NCI-H1694 treated with DMSO at 0.1 percent for 48 hours (cell line): ENCODE data around the gene CYP1A2.
"Not testable (repeated sequence)": the region's sequence is repeated elsewhere in the genome, so short reads cannot be mapped to it uniquely, and the experiment has no call there.

ENCODE experiments used
- DNase-seq: peaks from one replicate; lab custom pipeline; 2025; lab: John Stamatoyannopoulos, UW

CYP1A2 gene

DNA sequence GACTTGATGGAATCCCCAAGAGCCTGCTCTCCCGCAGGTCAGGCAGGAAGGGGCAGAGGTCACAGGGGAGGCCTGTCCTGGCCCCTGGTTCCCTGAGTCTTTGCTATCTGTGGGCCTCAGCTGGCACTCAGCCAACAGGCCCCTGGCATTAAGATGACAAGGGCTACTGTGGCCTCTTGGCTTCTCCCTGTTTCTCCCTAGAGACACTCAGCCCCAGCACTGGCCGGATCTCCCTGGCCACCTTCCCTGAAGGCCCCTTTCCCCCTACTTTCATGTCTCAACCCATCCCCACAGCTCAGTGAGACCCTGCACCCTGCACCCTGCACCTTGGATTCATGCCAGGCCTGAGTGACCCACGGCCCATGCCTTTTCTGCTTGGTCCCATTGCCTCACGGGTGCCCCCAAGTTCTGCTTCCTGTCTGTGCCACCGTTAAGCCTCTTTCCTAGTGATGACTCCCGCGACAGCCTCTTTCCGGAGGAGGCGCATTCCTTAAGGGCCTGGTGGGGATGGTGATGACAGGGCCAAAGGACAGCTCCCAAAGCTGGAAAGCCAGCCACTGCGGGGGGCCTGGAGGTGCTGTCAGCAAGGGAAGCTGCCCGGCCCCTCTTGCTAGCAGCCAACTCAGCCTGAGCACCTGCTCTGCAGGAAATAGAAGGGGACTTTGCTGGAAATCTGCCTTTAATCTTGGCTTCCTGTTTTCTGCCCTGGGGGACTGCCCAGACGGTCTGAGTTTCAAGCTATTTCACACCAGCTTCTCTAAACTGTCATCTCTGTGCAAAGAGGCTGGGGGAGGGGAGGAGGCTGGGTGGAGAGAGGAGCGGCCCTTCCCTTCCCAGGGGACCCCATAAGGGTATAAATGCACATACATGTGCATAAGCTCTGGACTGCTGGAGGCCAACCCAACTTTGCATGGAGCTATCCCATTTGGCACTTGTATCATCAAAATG is 28.4 kb downstream of the CYP1A2 start:
- DNase-seq = no peak

DNA sequence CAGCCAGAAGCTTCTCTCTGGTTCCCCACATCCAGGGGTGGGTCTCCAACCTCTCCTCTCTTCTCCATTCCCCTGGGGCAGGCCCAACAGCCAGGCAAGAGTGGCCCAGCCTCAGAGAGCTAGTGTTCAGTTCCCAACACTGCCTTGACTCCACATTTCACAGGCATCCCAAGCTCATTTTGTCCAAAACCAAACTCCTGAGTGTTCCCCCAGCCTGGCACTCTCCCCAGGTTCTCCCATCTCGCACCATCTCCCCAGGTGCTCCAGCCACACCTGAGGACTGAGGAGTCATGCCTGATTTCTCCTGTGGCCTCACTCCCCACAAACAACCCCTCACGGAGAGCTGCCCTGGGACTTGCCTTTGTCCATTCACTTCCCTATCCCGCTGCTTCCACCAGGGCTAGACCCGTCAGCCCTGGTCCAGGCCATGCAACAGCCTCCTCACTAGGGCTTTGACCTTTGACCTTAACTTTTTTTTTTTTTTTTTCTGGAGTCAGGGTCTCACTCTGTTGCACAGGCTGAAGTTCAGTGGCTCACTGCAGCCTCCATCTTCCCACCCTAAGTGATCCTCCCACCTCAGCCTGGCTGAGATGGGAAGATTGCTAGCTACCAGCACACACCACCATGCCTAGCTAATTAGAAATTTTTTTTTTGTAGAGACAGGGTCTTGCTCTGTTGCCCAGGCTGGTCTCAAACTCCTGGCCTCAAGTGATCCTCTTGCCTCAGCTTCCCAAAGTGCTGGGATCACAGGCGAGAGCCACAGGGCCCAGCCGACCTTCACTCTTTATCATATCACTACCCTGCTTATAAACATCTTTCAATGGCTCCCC is 29.3 kb downstream of the CYP1A2 start:
- no peak for DNase-seq

DNA sequence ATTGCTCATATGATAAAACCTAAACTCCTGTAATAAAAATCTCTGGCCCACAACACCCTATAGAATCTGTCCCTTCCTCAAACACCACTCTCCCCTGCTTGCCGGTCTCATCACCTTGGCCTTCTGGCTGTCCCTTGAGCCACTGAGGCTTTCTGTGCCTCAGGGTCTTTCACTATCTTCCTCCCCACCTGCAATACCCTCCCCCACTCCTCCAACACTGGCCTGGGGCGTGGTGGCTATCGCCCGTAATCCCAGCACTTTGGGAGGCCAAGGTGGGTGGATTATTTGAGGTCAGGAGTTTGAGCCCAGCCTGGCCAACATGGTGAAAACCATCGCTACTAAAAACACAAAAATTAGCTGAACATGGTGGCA is 29.9 kb downstream of the CYP1A2 start:
- no peak for DNase-seq

DNA sequence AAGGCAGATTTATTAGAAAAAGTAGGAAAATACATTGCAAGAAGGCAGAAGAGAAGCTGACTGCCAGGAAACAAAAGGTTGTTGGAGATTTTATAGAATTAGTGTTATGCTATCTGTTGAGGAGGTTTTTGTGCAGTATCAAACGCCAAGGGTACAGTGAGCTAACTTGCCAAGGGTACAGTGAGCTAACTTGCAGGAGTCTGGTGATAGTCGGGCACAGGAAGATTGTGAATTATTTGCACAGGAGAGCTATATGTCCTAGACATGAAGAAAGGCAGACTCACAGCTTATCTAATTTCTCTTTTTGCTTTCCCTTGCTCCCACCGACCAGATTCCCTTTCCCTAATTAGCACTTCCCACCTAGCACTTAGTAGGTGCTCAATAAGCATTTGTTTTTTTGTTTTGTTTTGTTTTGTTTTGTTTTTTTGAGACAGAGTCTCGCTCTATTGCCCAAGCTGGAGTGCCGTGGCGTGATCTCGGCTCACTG is 30.6 kb downstream of the CYP1A2 start:
- DNase-seq = no peak

DNA sequence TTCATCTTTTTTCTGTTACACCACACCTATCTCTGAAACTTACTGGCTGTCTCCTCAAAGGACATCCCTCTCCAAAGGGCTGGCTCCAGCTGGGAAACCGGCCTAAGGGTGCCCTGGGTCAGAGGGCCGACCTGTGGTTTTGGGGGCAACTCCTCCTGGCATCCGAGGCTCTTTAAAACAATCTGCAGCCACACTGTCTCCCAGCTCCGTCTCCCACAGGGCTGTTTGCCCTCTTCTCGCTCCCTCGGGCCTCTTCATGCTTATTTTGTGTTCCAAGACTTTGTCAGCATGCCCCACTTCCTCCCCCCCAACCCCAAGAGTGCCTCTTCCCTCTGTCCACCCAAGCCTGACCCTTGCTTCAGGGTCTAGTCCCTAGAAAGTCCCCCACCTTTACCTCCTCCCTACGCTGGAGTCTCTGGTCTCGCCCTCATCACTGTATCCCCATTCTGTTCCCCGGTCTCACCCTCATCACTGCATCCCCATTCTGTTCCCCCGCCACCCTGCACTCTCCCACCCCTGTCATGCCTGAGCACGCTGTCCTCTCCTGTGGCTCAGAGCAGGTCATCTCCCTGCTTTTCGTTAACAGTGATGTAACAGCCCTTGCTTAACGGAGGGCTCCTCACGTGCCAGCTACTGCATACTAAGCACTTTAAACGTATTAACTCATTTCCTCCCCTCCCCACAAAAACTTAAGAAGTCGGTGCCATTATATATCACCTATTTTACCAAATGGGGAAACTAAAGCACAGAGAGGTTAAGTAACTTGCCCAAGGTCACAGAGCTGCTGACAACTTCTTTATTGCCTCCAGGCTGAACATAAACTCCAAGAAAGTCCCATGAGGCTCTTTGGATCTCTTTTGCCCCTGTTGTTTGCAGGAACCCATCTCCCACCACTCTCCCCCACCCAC is 32.1 kb downstream of the CYP1A2 start:
- DNase-seq = no peak

DNA sequence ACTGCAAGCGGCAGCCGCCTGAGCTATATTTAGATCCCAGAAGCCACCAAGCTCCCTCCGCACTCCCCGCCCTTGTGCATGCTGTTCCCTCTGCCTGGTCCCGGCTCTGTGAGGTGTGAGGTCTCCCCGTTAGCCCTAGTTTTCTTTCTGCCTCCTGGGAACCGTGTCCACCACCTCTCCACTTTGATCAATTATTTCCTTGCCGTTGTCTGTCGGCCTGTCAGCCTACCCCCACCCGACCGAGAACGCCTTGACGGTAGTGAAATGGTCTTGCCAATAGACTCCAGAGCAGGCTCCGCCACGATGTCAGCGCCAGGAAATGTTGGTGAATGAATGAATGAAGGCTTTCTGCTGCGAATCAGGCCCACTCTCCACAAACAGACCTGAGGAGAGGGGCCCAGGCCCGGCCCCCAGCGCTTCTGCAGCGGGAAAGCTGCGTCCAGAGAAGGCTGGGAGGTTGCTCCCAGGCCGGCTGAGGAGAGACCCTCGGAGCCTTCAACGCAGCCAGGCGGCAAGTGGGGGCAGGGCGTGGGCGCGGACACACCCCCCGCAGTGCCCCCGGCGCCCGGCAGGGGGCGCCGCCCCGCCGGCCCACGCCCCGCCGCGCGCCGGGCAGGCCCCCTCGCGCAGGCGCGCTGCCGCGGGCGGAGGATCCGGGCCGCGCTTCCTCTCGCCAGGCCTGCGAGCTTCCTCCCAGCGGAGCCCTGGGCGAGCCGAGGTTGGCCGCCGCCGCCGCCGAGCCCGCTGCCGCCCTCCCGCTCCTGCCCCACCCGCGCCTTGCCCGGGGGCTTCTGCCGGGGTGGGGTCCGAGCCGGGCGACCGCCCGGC is 33.0 kb downstream of the CYP1A2 start, which contains the start of gene CSK:
Gene CSK, plus strand, starts transcription at position 650 of the 828 bp plus-strand sequence. CDS start 16,218 bp downstream, outside the sequence.
- DNase-seq = peak; percentile 23

DNA sequence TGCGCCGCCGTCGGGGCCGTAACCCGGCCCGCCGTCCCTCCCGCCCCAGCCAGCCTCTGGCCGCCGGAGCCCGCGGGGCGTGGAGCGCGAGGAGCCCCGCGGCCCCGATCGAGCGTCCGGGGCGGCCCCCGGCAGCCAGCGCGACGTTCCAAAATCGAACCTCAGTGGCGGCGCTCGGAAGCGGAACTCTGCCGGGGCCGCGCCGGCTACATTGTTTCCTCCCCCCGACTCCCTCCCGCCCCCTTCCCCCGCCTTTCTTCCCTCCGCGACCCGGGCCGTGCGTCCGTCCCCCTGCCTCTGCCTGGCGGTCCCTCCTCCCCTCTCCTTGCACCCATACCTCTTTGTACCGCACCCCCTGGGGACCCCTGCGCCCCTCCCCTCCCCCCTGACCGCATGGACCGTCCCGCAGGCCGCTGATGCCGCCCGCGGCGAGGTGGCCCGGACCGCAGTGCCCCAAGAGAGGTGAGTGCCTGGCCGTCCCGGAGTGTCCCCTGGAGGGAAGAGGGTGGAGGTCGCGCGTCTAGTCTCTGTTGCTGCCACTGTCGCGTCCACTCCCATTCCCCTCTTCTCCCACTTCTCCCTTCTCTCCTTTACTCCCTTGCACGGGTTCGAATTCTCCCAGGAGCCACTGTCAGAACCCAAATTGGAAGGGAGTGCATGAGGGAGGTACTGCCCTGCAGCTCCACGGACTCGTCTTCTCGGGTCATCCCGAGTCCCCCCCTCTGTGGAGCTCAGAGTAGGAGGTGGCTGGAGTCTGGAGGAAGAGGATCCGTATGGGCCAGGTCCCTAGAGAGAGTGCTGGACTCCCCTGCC is 33.8 kb downstream of the CYP1A2 start:
- no peak for DNase-seq

DNA sequence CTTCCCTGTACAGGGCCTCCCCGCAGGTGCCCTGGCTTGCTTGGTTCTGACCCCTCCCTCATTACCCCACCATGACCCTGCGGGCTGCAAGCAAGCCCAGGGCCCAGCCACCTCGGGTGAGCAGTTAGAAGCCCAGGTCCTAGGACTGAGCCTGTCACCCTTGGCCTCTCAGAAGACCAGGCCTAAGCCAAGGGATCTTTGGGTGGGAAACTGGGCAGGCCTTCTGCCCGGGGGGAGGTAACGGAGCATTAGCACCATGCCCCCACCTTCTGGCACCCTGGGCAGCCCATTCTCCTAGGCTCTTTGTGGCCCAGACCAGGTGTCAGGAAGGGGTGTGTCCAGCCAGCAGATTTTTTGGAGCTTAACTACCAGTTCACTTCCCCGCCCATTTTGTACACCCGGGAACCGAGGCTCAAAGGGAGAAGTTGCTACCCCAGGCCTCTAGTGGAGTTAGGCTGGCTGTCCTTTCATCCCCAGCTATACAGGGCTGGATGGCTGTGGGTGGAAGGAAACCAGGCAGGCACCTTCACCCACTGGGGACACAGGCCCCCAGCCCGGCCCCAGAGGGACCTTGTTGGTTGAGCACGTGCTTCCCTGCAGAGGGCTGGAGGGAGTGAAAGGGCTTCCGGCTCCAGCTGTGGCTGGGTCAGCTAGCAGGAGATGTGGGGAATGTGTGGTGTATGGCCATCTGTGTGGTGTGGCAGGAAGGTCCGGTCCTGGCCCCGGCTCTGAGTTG is 34.6 kb downstream of the CYP1A2 start:
- DNase-seq = no peak

DNA sequence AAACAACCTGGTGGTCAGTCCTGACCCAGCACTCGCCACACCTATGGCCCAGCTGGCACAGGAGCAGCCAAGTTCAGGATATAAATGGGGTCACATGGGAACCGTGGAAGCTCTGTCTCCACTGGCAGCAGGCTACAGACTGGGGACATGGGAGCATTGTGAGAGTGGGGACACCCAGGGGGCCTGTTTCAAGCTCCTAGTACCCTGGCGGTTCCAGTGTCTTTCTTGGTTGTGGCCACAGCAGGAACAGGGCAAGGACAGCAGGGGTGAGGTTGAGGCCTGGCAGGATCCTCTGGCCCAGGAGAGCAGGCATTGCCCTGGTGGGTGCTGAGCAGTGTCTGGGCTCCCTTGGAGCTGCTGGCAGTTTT is 35.1 kb downstream of the CYP1A2 start:
- DNase-seq = no peak

DNA sequence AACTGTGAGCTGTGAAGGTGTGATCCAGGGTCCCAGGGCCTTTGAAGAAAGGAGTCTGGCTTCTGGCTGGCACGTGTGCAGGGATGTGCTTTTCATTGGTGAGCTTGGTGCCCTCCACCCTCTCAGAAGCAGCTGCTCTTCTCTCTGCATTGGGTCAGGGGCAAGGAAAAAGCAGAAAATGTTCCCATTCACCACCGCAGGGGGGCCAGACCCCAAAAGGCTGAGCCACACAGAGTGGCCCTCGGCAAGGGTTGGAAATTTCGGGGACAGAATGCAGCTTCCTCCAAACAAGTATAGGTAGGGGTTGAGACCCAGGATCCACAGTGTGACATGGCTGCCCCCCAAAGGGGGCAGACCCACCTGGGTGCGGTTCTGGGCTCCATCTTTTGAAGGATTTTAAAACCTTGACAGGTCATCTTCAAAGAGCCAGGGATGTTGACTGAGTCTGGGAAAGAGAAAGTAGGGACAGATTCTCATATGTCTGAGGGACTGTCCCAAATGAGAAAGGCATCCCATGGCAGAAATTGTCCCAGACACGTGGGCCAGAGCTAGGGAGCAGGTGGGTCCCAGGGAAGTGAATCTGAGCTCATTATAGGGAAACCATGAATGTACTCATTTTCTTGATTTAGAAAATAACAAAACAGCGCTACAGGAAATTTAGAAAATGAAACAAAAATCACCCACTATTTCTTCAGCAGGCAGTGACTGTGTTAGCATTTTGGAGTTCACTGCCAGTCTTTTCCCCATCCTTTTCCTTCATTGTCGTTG is 36.0 kb downstream of the CYP1A2 start:
- no peak for DNase-seq

DNA sequence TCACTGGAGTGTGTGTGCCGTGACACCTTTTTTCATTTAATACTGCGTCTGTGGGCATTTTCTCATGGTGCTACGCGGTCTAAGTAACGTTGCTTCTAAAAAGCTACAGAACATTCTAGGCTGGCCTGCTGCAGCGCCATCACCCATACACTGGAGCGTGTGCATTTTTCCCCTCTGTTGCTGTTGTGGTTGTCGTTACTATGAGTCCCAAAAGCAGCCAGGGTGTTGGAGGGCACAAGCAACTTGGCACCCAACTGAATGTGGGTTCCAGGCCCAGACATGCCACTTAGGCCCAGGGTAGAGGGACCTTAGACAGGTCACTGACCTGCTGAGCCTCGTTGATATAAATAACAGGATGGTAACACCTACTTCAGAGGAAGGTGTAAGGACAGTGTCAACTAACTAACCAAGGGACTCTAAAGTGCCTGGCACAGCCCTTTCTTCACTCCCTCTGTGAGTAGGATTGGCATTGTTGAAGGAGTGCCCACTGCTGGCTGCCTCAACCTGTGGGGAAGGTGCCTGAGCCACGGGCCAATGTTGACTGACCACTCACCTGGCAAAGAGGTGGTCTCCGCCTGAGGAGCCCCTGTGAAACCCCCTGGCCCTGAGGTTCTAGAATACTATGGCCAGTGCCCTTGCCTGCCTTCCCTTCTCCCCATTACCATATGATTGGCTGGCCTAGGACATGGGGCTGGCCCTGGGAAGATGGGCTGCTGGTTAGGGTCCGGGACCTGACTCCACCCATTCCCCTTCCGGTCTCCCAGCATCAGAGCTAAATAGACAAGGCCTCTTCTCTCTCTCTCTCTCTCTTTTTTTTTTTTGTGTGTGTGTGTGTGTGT is 36.8 kb downstream of the CYP1A2 start:
- no peak for DNase-seq

DNA sequence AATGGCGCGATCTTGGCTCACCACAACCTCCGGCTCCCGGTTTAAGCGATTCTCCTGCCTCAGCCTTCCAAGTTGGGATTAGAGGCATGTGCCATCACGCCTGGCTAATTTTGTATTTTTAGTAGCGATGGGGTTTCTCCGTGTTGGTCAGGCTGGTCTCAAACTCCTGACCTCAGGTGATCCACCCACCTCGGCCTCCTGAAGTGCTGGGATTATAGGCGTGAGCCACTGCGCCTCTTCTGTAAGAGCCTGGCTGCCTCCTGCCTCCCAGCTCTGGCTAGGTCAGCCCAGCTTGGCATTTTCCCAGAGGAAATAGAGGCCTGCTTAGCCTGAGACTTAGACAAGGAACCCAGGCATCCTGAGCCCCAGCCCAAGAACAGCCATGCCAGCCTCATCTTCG is 37.4 kb downstream of the CYP1A2 start:
- DNase-seq = not testable (repeated sequence)

DNA sequence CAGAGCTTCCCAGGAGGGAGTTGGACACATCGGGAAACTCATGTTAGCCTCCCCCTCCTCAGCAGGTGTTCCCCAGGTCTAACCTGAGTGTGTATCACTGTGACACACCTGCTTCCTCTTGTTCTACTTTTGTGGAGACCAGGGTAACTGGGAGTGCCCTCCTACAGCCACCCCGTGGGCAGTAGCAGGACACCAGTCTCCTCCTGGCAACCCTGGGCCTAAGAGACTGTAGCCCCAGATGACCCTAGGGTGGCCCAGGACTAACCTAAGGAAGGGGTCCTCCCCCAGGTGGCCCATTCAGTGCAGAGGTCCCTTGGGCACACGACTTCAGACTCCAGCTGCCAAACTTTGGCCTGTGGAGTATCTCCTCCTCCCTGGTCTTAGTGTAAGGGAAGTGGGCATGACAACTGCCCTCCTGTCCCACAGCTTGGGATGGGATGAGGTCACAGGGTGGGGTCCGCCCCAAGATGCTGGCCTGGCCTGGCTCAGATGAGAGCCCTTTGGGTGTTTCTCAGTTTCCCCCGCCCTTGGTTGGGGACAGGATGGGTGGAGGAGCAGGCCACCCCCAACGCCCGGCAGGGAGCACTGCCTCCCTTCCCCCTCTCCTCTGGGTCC is 38.0 kb downstream of the CYP1A2 start:
- no peak for DNase-seq

DNA sequence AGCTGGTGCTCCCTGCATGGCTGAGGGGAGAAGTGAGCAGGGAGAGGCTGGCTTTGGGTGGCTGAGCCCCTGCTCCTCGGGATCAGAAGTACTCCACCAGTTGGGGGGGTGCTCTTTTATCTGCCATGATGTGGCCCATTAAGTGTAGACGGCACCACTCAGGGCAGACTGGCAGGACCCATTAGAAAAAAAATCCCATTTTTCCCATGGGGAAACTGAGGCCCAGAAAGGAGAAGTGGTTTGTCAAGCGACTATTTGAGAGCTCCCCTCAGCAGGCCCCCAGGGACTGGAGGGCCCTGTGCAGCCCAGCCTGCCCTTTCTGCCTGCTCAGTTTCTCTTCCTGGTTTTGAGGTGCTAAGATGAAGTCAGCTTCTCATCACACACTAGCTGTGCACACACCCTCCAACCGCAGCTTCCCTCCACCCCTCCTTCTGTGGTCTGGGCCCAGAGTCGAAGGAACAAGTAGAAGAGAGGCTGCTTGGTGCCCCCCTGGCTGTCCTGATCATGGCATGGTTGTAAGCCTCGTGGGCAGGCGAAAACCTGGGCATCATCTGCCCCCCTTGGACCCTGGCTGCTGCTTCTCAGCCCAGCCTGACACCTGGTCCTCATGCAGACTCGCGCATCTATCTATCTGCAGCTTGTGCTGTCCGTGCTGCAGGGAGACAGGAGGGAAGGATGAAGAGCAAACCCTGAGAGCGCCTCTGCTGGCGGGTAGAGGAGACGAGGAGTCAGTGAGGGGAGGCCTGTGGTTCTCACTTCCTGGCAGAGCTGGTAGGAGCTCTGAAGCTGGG is 38.8 kb downstream of the CYP1A2 start:
- peak; percentile 48 for DNase-seq

DNA sequence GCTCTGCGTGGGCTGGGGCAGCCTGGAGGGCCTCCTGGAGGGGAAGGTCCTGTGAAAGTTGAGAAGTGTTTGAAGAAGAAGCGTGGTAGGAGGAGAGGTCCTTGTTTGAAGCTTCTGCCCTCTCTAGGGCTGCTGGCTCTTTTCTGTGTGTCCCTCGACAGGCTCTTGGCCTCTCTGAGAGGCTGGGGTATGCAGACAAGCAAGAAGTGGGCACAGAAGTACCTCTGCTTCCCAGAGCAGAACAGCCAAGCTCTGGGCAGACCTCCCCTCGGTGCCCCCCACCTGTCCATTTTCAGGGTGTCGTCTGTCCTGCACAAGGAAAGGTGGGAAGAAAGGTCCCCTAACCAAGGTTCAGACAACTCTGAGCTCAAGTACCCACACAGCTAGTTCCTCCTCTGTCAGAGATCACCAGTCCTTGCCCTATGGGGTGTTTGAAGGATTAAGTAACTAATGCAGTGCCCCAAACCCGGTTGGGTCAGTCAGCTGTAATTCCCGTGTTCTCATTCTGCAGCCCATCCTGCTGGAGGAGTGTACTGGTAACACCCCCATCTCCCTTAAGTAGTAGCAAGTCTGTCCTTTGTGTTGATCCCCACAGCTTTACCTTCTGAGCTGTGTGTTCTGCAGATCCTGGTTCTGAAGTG is 39.5 kb downstream of the CYP1A2 start:
- no peak for DNase-seq

DNA sequence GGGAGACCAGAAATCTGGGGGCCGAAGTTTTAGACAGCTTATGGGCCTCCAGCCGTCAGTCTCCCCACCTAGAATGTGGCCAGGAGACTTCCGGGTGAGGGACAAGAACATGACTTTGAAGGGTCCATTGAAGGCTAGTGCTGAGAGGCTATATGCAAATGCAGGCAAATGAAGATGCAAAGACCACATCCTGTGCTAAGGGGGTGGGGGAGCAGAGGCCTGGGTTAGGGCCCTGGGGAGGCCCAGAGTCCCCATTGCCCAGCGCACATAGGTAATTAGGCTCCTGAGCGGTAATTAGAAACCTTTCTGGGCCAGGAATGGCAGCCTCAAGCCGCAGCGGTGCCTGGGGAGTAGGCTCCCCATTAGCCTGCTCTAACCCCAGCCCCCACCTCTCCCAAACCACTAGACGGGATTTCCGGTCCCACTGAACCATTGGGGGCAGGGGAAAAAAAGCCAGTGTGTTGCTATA is 40.1 kb downstream of the CYP1A2 start:
- DNase-seq = no peak
